HUES6 (cell line): ENCODE data around the gene ZNF836.
"Not testable (repeated sequence)": the region's sequence is repeated elsewhere in the genome, so short reads cannot be mapped to it uniquely, and the experiment has no call there.

Experiments used
- H3K27ac ChIP-seq: 2 replicates; pipeline ENCODE4 v1.7.0; 2013; ENCODE audit warnings: low read depth, mild to moderate bottlenecking, low read length, inconsistent platforms
- H3K27me3 ChIP-seq: 2 replicates; pipeline ENCODE4 v1.6.1; 2013; ENCODE audit warnings: low read length; ENCODE audit not compliant: control insufficient read depth, insufficient read depth
- H3K36me3 ChIP-seq: 2 replicates; pipeline ENCODE4 v1.6.1; 2013; ENCODE audit warnings: low read length; ENCODE audit not compliant: control insufficient read depth, insufficient read depth
- H3K4me1 ChIP-seq: 2 replicates; pipeline ENCODE4 v1.6.1; 2013; ENCODE audit warnings: low read length; ENCODE audit not compliant: control insufficient read depth, insufficient read depth
- H3K4me3 ChIP-seq: 2 replicates; pipeline ENCODE4 v1.5.1; 2013; ENCODE audit warnings: low read depth, low read length
- H3K9ac ChIP-seq: one replicate; pipeline ENCODE4 v1.6.1; 2013; ENCODE audit warnings: mild to moderate bottlenecking, low read length
- H3K9me3 ChIP-seq: 2 replicates; pipeline ENCODE4 v1.6.1; 2013; ENCODE audit warnings: low read depth, low read length; ENCODE audit not compliant: control insufficient read depth, insufficient read depth

Gene ZNF836

GRCh38 chr19:52200755-52201391, 29.5 kb upstream of the ZNF836 start:
- H3K36me3 ChIP-seq: peaks cover 94% of the 10 kb centered on the region

GRCh38 chr19:52200044-52200443, 28.6 kb upstream of the ZNF836 start:
- H3K9me3 ChIP-seq: no peaks in the 10 kb centered on the region
- no peak overlapping the region for H3K4me3 ChIP-seq
- no peaks in the 10 kb centered on the region for H3K4me1 ChIP-seq
- no peak overlapping the region for H3K27ac ChIP-seq
- H3K9ac ChIP-seq: no peak overlapping the region
- H3K36me3 ChIP-seq: peaks cover 94% of the 10 kb centered on the region
- H3K27me3 ChIP-seq: no peaks in the 10 kb centered on the region

More at GRCh38 chr19:52200755-52201391, 29.5 kb upstream of the ZNF836 start:
- not testable (repeated sequence) for H3K4me1 ChIP-seq, H3K9me3 ChIP-seq, H3K27ac ChIP-seq, H3K9ac ChIP-seq, H3K27me3 ChIP-seq, H3K4me3 ChIP-seq

- H3K27me3 ChIP-seq: no peaks in the 10 kb centered on the region
- no peak overlapping the region for H3K27ac ChIP-seq
Observed at GRCh38 chr19:52198678-52199077, 27.3 kb upstream of the ZNF836 start.

GRCh38 chr19:52197964-52198363, 26.5 kb upstream of the ZNF836 start:
- no peak overlapping the region for H3K9ac ChIP-seq
- no peak overlapping the region for H3K4me3 ChIP-seq
- no peaks in the 10 kb centered on the region for H3K4me1 ChIP-seq
- no peaks in the 10 kb centered on the region for H3K27me3 ChIP-seq
- no peak overlapping the region for H3K27ac ChIP-seq
- no peaks in the 10 kb centered on the region for H3K9me3 ChIP-seq
- peaks cover 87% of the 10 kb centered on the region for H3K36me3 ChIP-seq

More at GRCh38 chr19:52198678-52199077, 27.3 kb upstream of the ZNF836 start:
- no peak overlapping the region for H3K9ac ChIP-seq
- no peak overlapping the region for H3K4me3 ChIP-seq
- H3K36me3 ChIP-seq: peaks cover 90% of the 10 kb centered on the region
- H3K4me1 ChIP-seq: no peaks in the 10 kb centered on the region
- H3K9me3 ChIP-seq: no peaks in the 10 kb centered on the region

- Histone ChIP-seq H3K9me3 (no peaks in the 10 kb centered on the region), H3K27me3 (no peaks in the 10 kb centered on the region), H3K4me1 (peaks cover 11% of the 10 kb centered on the region; the same call in 1 of the 2 replicates), H3K9ac (no peak overlapping the region), H3K4me3 (no peak overlapping the region), H3K36me3 (peaks cover 76% of the 10 kb centered on the region), H3K27ac (no peak overlapping the region)
Observed at GRCh38 chr19:52196256-52196967, 25.0 kb upstream of the ZNF836 start.

- H3K4me3 ChIP-seq: peak overlapping the region; percentile 95
- peaks cover 19% of the 10 kb centered on the region; the same call in 1 of the 2 replicates for H3K4me1 ChIP-seq
- H3K9me3 ChIP-seq: no peaks in the 10 kb centered on the region
- no peaks in the 10 kb centered on the region for H3K27me3 ChIP-seq
- H3K9ac ChIP-seq: no peak overlapping the region
- H3K27ac ChIP-seq: no peak overlapping the region
- peaks cover 38% of the 10 kb centered on the region for H3K36me3 ChIP-seq
Observed at GRCh38 chr19:52191951-52192350, 20.5 kb upstream of the ZNF836 start.

- Histone ChIP-seq H3K9ac (peak overlapping the region; percentile 99), H3K4me3 (peak overlapping the region; percentile 95), H3K4me1 (peaks cover 19% of the 10 kb centered on the region; the same call in 1 of the 2 replicates), H3K27ac (no peak overlapping the region), H3K27me3 (no peaks in the 10 kb centered on the region), H3K9me3 (no peaks in the 10 kb centered on the region), H3K36me3 (peaks cover 33% of the 10 kb centered on the region)
Observed at GRCh38 chr19:52191389-52191788, 20.0 kb upstream of the ZNF836 start.

GRCh38 chr19:52190487-52191293, 19.3 kb upstream of the ZNF836 start:
- Histone ChIP-seq H3K4me1 (peaks cover 19% of the 10 kb centered on the region; the same call in 1 of the 2 replicates), H3K9ac (peak overlapping the region; percentile 99), H3K27ac (peak overlapping the region; percentile 98; the same call in 1 of the 2 replicates), H3K4me3 (peak overlapping the region; percentile 95), H3K27me3 (no peaks in the 10 kb centered on the region), H3K36me3 (peaks cover 26% of the 10 kb centered on the region), H3K9me3 (no peaks in the 10 kb centered on the region)

- Histone ChIP-seq H3K27me3 (no peaks in the 10 kb centered on the region), H3K9me3 (no peaks in the 10 kb centered on the region), H3K4me3 (peak within 1 kb of the TSS; percentile 95), H3K36me3 (peaks cover 18% of the 10 kb centered on the region), H3K9ac (peak within 1 kb of the TSS; percentile 99), H3K4me1 (peaks cover 19% of the 10 kb centered on the region; the same call in 1 of the 2 replicates), H3K27ac (peak within 1 kb of the TSS; percentile 98)
Observed at GRCh38 chr19:52189735-52190486, 18.5 kb upstream of the ZNF836 start, which contains the start of gene PPP2R1A. PPP2R1A (plus strand) TSS chr19:52190052; CDS start chr19:52190097, 45 bp downstream.
